GM18520 (cell line): ENCODE measurements around the gene VPS35.

ENCODE experiments used
- ATAC-seq: cut with Tn5 transposase; IDR thresholded peaks from one replicate; pipeline ENCODE4 v1.9.1; 2021; ENCODE audit not compliant: unreplicated experiment

Gene VPS35

GRCh38 chr16:46620266-46621005 is 68.5 kb downstream of the VPS35 start:
- no peak for ATAC-seq

- ATAC-seq: no peak
These were observed 70.5 kb downstream of the VPS35 start for GRCh38 chr16:46618516-46618915.

GRCh38 chr16:46614006-46614405 is 75.0 kb downstream of the VPS35 start:
- no peak for ATAC-seq

- no peak for ATAC-seq
These were observed 75.6 kb downstream of the VPS35 start for GRCh38 chr16:46613352-46613751.

- ATAC-seq: no peak
These were observed 76.9 kb downstream of the VPS35 start for GRCh38 chr16:46612121-46612520.

GRCh38 chr16:46607529-46607928 is 81.4 kb downstream of the VPS35 start:
- ATAC-seq: no peak

- ATAC-seq: no peak
These were observed 82.7 kb downstream of the VPS35 start for GRCh38 chr16:46606231-46606630.
